HEK293 (cell line): ENCODE results near the gene ZNF177.

Experiments used
- CTCF ChIP-seq: fragments of 450-650 bp; formaldehyde crosslinking; IDR thresholded peaks from 2 replicates; pipeline ENCODE4 v1.5.1; 2016; ENCODE audit warnings: missing biosample characterization, missing genetic modification characterization
- SETDB1 ChIP-seq: IDR thresholded peaks from one replicate; pipeline ENCODE4 v1.6.1; 2017; ENCODE audit warnings: mild to moderate bottlenecking, low read length, moderate library complexity, mixed read lengths; ENCODE audit not compliant: insufficient read length

DNA sequence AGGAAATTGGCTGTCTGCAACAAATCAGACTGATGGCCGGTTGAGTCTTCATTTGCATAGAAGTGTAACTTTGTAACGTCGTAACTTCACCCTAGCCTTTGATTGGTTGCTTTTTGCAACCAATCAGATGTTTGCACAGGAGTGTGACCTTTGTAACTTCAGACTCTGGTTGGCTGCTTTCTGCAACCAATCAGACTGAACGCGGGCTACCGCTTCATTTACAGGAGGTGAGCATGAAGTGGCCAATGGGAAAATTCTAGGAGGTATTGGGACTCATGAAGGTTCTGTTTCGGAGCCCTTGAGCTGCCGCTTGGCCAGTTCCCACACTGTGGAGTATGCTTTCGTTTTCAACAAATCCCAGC is 39.3 kb upstream of the ZNF177 start:
- TF ChIP-seq CTCF (tag by site-specific recombination) (no peak), SETDB1 (peak; percentile 78)
